Measurements from ENCODE around the gene TADA2B. TPM values are rescaled to one million over a fixed set of nuclear protein-coding genes. Genes with fewer than 3 reads are reported as not detected.
"Not testable (repeated sequence)": the region's sequence is repeated elsewhere in the genome, so short reads cannot be mapped to it uniquely, and the experiment has no call there.

The TADA2B gene
- total RNA-seq, 1 experiment from 2014 or later, result 29.5 TPM

GRCh38 chr4:7078025-7078424, 34.9 kb downstream of the TADA2B start:
- BruUV-seq (replicated peaks), result no TSS peak
- Mint-ChIP-seq H3K27me3 (ENCODE audit: insufficient read depth, unreplicated experiment) (no peaks in the 10 kb centered on the region), H3K4me3 (ENCODE audit: unreplicated experiment) (no peak overlapping the region), H3K27ac (ENCODE audit: low read depth, unreplicated experiment) (no peak overlapping the region), H3K4me1 (ENCODE audit: insufficient read depth, unreplicated experiment) (peaks cover 7% of the 10 kb centered on the region), H3K36me3 (ENCODE audit: insufficient read depth, unreplicated experiment) (no peaks in the 10 kb centered on the region), H3K9me3 (ENCODE audit: unreplicated experiment) (peaks cover 6% of the 10 kb centered on the region)
- POLR2A ChIA-PET, result interaction anchor here (0.9 kb wide), 1 partner anchor 12 kb away, joined by 3 read pairs; no protein-coding TSS in a partner anchor
- CTCF ChIA-PET, result interaction anchor here (1.4 kb wide), 1 partner anchor 104 kb away, joined by 4 read pairs; no protein-coding TSS in a partner anchor
- no peak for DNase-seq (ENCODE audit: unreplicated experiment)
- intact Hi-C loops (cut with micrococcal nuclease), result no loop called here
- no peak for TF ChIP-seq CTCF (IDR thresholded peaks at IDR 0.05; ENCODE audit: unreplicated experiment)

GRCh38 chr4:7079483-7079882, 36.3 kb downstream of the TADA2B start:
- BruUV-seq (replicated peaks); H3K27ac Mint-ChIP-seq (ENCODE audit: low read depth, unreplicated experiment); H3K9me3 Mint-ChIP-seq (ENCODE audit: unreplicated experiment); H3K4me3 Mint-ChIP-seq (ENCODE audit: unreplicated experiment); H3K36me3 Mint-ChIP-seq (ENCODE audit: insufficient read depth, unreplicated experiment); H3K4me1 Mint-ChIP-seq (ENCODE audit: insufficient read depth, unreplicated experiment); DNase-seq (ENCODE audit: unreplicated experiment); intact Hi-C loops (cut with micrococcal nuclease); H3K27me3 Mint-ChIP-seq (ENCODE audit: insufficient read depth, unreplicated experiment): not testable (repeated sequence)
- POLR2A ChIA-PET, result interaction anchor here (0.9 kb wide), 1 partner anchor 37 kb away, joined by 3 read pairs; the partner anchor contains the start of gene TADA2B
- CTCF ChIA-PET, result interaction anchor here (0.6 to 2.2 kb wide), 6 partner anchors 9 to 665 kb away, joined by 3 to 8 read pairs (median 4); no protein-coding TSS in a partner anchor

- H3K9me3 Mint-ChIP-seq (ENCODE audit: unreplicated experiment); H3K36me3 Mint-ChIP-seq (ENCODE audit: insufficient read depth, unreplicated experiment); DNase-seq (ENCODE audit: unreplicated experiment); H3K4me3 Mint-ChIP-seq (ENCODE audit: unreplicated experiment); BruUV-seq (replicated peaks); POLR2A ChIA-PET; H3K4me1 Mint-ChIP-seq (ENCODE audit: insufficient read depth, unreplicated experiment); H3K27ac Mint-ChIP-seq (ENCODE audit: low read depth, unreplicated experiment): not testable (repeated sequence)
- CTCF ChIA-PET, result interaction anchor here (0.6 to 2.2 kb wide), 4 partner anchors 9 to 976 kb away, joined by 4 to 8 read pairs (median 6); no protein-coding TSS in a partner anchor
- peaks cover 11% of the 10 kb centered on the region for H3K27me3 Mint-ChIP-seq (ENCODE audit: insufficient read depth, unreplicated experiment)
- intact Hi-C loops (cut with micrococcal nuclease), result loop anchor here (5.0 kb wide), 2 partner anchors 738 to 818 kb away; no protein-coding TSS in a partner anchor
Measured at GRCh38 chr4:7079909-7080308, 36.7 kb downstream of the TADA2B start.

- CTCF ChIA-PET, result interaction anchor here (0.6 to 5.7 kb wide), 13 partner anchors 11 to 947 kb away, joined by 3 to 48 read pairs (median 5); partner anchors contain the start of gene SORCS2
- no peak for DNase-seq (ENCODE audit: unreplicated experiment)
- Mint-ChIP-seq H3K9me3 (ENCODE audit: unreplicated experiment) (peaks cover 6% of the 10 kb centered on the region), H3K4me3 (ENCODE audit: unreplicated experiment) (no peak overlapping the region), H3K36me3 (ENCODE audit: insufficient read depth, unreplicated experiment) (no peaks in the 10 kb centered on the region), H3K4me1 (ENCODE audit: insufficient read depth, unreplicated experiment) (peaks cover 7% of the 10 kb centered on the region), H3K27ac (ENCODE audit: low read depth, unreplicated experiment) (no peak overlapping the region), H3K27me3 (ENCODE audit: insufficient read depth, unreplicated experiment) (peaks cover 17% of the 10 kb centered on the region)
- POLR2A ChIA-PET, result no interaction called here
- BruUV-seq (replicated peaks), result no TSS peak
- TF ChIP-seq CTCF (IDR thresholded peaks at IDR 0.05; ENCODE audit: unreplicated experiment), result no peak
- intact Hi-C loops (cut with micrococcal nuclease), result loop anchor here (5.0 kb wide), 2 partner anchors 742 to 822 kb away; no protein-coding TSS in a partner anchor
Measured at GRCh38 chr4:7083597-7084563, 40.7 kb downstream of the TADA2B start.

GRCh38 chr4:7084564-7084961, 41.4 kb downstream of the TADA2B start:
- BruUV-seq (replicated peaks); H3K4me1 Mint-ChIP-seq (ENCODE audit: insufficient read depth, unreplicated experiment); H3K36me3 Mint-ChIP-seq (ENCODE audit: insufficient read depth, unreplicated experiment); POLR2A ChIA-PET; DNase-seq (ENCODE audit: unreplicated experiment); H3K9me3 Mint-ChIP-seq (ENCODE audit: unreplicated experiment); H3K4me3 Mint-ChIP-seq (ENCODE audit: unreplicated experiment); H3K27ac Mint-ChIP-seq (ENCODE audit: low read depth, unreplicated experiment): not testable (repeated sequence)
- CTCF ChIA-PET, result interaction anchor here (0.6 to 5.7 kb wide), 6 partner anchors 14 to 365 kb away, joined by 3 to 48 read pairs (median 4); no protein-coding TSS in a partner anchor
- intact Hi-C loops (cut with micrococcal nuclease), result loop anchor here (5.0 kb wide), 2 partner anchors 742 to 822 kb away; no protein-coding TSS in a partner anchor
- peaks cover 17% of the 10 kb centered on the region for H3K27me3 Mint-ChIP-seq (ENCODE audit: insufficient read depth, unreplicated experiment)
